ENCODE data around the gene GNAZ.

Gene GNAZ

GRCh38 chr22:23098718-23099530, 28.6 kb downstream of the GNAZ start:
- CTCF ChIA-PET, result no interaction called here
- POLR2A ChIA-PET, result no interaction called here
- TF ChIP-seq CTCF (IDR thresholded peaks at IDR 0.05; ENCODE audit: control extremely low read depth, extremely low read depth, low read depth, missing control alignments), result no peak
- no peak for DNase-seq (ENCODE audit: extremely low spot score)

- ChIA-PET POLR2A (no interaction called here), CTCF (no interaction called here)
- TF ChIP-seq CTCF (IDR thresholded peaks at IDR 0.05; ENCODE audit: control extremely low read depth, extremely low read depth, low read depth, missing control alignments), result no peak
- no peak for DNase-seq (ENCODE audit: extremely low spot score)
These were observed 29.1 kb downstream of the GNAZ start for GRCh38 chr22:23099531-23099804.

- no peak for DNase-seq (ENCODE audit: extremely low spot score)
- no peak for TF ChIP-seq CTCF (IDR thresholded peaks at IDR 0.05; ENCODE audit: control extremely low read depth, extremely low read depth, low read depth, missing control alignments)
- CTCF ChIA-PET, result interaction anchor here (1.2 to 1.6 kb wide), 2 partner anchors 28 to 141 kb away, joined by 3 to 6 read pairs; no protein-coding TSS in a partner anchor
- POLR2A ChIA-PET, result no interaction called here
These were observed 29.9 kb downstream of the GNAZ start for GRCh38 chr22:23100124-23100801.

- POLR2A ChIA-PET, result no interaction called here
- TF ChIP-seq CTCF (IDR thresholded peaks at IDR 0.05; ENCODE audit: control extremely low read depth, extremely low read depth, low read depth, missing control alignments), result no peak
- CTCF ChIA-PET, result interaction anchor here (0.7 to 1.6 kb wide), 3 partner anchors 16 to 142 kb away, joined by 3 to 6 read pairs (median 3); no protein-coding TSS in a partner anchor
- DNase-seq (ENCODE audit: extremely low spot score), result no peak
These were observed 31.2 kb downstream of the GNAZ start for GRCh38 chr22:23101524-23101923.

GRCh38 chr22:23102002-23102655, 31.8 kb downstream of the GNAZ start:
- ChIA-PET CTCF (no interaction called here), POLR2A (no interaction called here)
- no peak for DNase-seq (ENCODE audit: extremely low spot score)
- no peak for TF ChIP-seq CTCF (IDR thresholded peaks at IDR 0.05; ENCODE audit: control extremely low read depth, extremely low read depth, low read depth, missing control alignments)

- CTCF ChIA-PET, result no interaction called here
- POLR2A ChIA-PET, result no interaction called here
- TF ChIP-seq CTCF (IDR thresholded peaks at IDR 0.05; ENCODE audit: control extremely low read depth, extremely low read depth, low read depth, missing control alignments), result no peak
- no peak for DNase-seq (ENCODE audit: extremely low spot score)
These were observed 32.5 kb downstream of the GNAZ start for GRCh38 chr22:23102776-23103175.
